ENCODE data around the gene SEC22A. TPM values are rescaled to one million over a fixed set of nuclear protein-coding genes. Genes with fewer than 3 reads are reported as not detected.

SEC22A gene
- total RNA-seq, 1 donor: 18.6 TPM

GRCh38 chr3:123301331-123302184, 99.8 kb downstream of the SEC22A start:
- no peak for DNase-seq (ENCODE audit: low read depth in 2 of 3, low spot score in 2 of 3)

GRCh38 chr3:123302961-123303360, 101.2 kb downstream of the SEC22A start:
- DNase-seq (ENCODE audit: low read depth in 2 of 3, low spot score in 2 of 3): no peak

- no peak for DNase-seq (ENCODE audit: low read depth in 2 of 3, low spot score in 2 of 3)
Observed at GRCh38 chr3:123303976-123304560, 102.3 kb downstream of the SEC22A start.

DNA sequence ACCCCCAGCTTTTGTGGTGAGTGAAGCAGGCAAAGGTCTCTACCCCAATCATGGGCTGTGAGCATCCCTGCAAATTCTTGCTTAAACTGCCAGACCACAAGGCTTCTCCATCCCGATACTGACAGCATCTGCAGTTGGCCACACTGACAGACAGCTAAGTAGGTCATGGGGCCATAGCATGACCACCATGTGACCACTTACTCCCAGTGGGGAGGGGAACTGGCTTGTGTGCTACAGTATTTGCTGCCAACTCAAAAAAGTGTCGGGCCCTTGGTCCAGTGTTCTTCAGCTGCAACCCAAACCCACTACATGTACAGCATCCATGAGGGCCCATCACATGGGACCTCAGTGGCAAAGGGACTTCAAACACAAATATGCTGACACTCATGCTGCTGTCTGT, 103.4 kb downstream of the SEC22A start:
- DNase-seq (ENCODE audit: low read depth in 2 of 3, low spot score in 2 of 3): no peak

DNA sequence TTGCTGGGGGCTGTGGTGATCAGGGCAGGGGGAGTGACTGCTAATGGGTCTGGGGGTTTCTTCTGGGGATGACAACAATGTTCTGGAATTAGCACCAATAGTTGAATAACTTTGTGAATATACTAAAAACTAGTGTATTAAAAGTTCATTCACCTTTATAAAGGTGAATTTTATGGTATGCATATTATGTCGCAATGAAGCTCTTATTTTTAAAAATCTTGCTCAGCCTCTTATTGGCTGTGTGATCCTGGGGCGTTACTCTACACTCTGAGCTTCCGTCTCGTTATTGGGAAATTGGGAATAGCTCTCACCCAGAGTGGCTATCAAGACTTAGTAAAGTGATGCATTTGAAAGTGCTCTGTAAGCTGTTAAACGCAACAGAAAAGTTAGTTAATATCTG, 105.3 kb downstream of the SEC22A start:
- DNase-seq (ENCODE audit: low read depth in 2 of 3, low spot score in 2 of 3): no peak

GRCh38 chr3:123310186-123310585, 108.4 kb downstream of the SEC22A start:
- DNase-seq (ENCODE audit: low read depth in 2 of 3, low spot score in 2 of 3): no peak

GRCh38 chr3:123310741-123311140, 109.0 kb downstream of the SEC22A start:
- DNase-seq (ENCODE audit: low read depth in 2 of 3, low spot score in 2 of 3): no peak

GRCh38 chr3:123311201-123311600, 109.5 kb downstream of the SEC22A start:
- no peak for DNase-seq (ENCODE audit: low read depth in 2 of 3, low spot score in 2 of 3)

DNA sequence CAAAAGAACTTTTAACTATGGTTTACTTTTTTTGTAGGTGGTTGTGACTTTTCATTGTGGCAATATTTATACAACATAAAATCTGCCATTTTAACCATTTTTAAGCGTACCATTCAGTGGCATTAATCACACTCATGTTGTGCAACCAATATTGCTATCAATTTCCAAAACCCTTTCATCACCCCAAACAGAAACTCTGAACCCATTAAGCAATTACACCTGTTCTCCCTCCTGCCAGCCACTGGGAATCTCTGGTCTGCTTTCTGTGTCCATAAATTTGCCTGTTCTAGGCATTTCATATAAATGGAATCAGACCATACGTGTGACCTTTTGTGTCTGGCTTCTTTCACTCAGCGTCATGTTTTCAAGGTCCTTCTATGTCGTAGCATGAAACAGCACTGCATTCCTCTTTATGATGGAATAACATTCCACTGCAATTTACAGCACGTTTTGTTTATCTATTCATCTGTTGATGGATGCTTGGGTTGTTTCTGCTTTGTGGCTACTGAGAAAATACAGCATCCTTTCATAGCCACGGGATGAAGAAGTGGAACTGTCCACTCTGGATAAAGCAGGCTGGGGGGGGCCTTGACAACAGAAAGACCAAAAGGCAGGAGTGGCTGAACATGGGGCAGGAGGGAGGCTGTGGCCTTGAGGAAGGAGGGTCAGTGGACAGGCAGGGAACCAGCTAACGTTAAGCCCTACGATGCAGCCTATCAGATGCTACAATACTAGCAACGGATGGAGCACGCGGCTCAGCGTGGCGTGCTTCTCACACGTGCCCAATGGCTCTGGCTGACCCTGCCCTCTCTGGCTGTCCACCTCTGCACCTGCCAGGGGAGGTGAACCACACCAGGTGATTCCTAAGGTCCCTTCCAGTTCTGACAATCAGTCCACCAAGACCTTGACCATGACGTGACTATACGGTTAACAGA, 110.9 kb downstream of the SEC22A start:
- DNase-seq (ENCODE audit: low read depth in 2 of 3, low spot score in 2 of 3): no peak

- no peak for DNase-seq (ENCODE audit: low read depth in 2 of 3, low spot score in 2 of 3)
Observed at GRCh38 chr3:123313889-123314288, 112.1 kb downstream of the SEC22A start.

- no peak for DNase-seq (ENCODE audit: low read depth in 2 of 3, low spot score in 2 of 3)
Observed at GRCh38 chr3:123314359-123315270, 112.9 kb downstream of the SEC22A start.

DNA sequence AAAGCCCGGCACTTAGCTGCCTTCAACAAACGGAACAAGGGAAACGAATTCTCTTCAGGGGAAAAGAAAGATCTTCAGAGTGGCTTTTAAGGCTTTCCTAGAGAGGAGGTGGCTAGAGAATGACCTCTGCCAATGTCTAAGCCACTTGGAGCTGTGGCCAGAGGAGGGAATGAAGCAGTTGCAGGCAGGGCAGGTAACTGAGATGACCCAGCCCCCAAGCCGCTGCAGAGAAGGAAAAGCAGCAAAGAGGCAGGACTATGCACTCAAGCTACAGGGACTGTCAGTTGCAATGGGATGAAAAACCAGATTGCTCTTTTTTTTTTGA, 113.5 kb downstream of the SEC22A start:
- DNase-seq (ENCODE audit: low read depth in 2 of 3, low spot score in 2 of 3): no peak

GRCh38 chr3:123317716-123318115, 116.0 kb downstream of the SEC22A start:
- no peak for DNase-seq (ENCODE audit: low read depth in 2 of 3, low spot score in 2 of 3)

DNA sequence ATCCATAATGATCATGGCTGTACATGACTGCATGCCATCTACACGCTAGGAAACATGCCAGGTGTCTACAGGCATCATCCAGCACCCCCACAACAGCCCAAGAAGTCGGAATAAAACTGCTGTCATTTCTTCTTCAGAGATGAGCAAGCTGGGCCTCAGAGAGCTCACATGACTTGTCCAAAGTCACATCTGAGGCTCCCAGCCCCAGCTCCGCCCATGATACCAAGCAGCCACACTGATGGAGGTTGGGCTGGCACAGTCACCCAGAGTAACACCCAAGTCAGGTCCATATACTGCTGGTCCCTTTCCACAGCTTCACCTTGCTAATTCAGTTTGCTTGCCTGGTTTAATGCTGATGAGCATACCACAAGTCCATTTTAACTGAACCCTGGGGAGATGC, 116.6 kb downstream of the SEC22A start:
- no peak for DNase-seq (ENCODE audit: low read depth in 2 of 3, low spot score in 2 of 3)

- no peak for DNase-seq (ENCODE audit: low read depth in 2 of 3, low spot score in 2 of 3)
Observed at GRCh38 chr3:123319760-123320159, 118.0 kb downstream of the SEC22A start.

- no peak for DNase-seq (ENCODE audit: low read depth in 2 of 3, low spot score in 2 of 3)
Observed at GRCh38 chr3:123320221-123320620, 118.5 kb downstream of the SEC22A start.

GRCh38 chr3:123321806-123322205, 120.1 kb downstream of the SEC22A start:
- DNase-seq (ENCODE audit: low read depth in 2 of 3, low spot score in 2 of 3): no peak

DNA sequence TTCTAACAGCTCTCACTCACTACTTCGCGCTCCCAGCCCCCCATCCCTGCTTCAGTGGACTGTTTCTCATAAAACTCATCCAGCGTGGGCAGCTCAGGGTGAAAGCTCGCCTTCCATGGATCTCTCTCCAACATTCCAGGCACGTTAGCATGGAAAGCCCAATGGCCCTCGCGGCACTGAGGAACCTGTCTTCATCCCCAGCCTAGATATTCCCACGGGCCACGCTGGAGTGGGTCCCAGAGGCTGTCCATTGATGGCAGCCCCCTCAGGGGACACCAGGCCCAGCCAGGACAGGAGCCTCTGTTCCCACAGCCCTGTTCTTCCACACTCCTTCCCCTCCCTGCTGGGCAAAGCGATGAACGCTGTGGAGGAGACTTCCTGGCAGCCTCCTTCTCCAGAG, 121.1 kb downstream of the SEC22A start:
- DNase-seq (ENCODE audit: low read depth in 2 of 3, low spot score in 2 of 3): no peak
